Tongue (tissue), 2 donors: Measurements from ENCODE around the gene SLC4A9. TPM values are rescaled to one million over a fixed set of nuclear protein-coding genes. Genes with fewer than 3 reads are reported as not detected.
A peak's percentile ranks its signal among the peaks of the same experiment; 100 is the strongest.

Experiments used
- DNase-seq: peaks from one replicate; pipeline ENCODE4 v3.0.0-alpha.2; 2015
- total RNA-seq: library from RNA; depleted of rRNA; stranded (reverse); fragments of >200 nt; gene quantifications from one replicate; pipeline ENCODE4 v1.2.3, GENCODE V29; 2014

Gene SLC4A9
- total RNA-seq, 1 donor from 2014 or later = 1.6 TPM

GRCh38 chr5:140361901-140362300 lies 1.9 kb downstream of the SLC4A9 start:
- DNase-seq = no peak

GRCh38 chr5:140362311-140362710 lies 2.3 kb downstream of the SLC4A9 start:
- DNase-seq = no peak

DNA sequence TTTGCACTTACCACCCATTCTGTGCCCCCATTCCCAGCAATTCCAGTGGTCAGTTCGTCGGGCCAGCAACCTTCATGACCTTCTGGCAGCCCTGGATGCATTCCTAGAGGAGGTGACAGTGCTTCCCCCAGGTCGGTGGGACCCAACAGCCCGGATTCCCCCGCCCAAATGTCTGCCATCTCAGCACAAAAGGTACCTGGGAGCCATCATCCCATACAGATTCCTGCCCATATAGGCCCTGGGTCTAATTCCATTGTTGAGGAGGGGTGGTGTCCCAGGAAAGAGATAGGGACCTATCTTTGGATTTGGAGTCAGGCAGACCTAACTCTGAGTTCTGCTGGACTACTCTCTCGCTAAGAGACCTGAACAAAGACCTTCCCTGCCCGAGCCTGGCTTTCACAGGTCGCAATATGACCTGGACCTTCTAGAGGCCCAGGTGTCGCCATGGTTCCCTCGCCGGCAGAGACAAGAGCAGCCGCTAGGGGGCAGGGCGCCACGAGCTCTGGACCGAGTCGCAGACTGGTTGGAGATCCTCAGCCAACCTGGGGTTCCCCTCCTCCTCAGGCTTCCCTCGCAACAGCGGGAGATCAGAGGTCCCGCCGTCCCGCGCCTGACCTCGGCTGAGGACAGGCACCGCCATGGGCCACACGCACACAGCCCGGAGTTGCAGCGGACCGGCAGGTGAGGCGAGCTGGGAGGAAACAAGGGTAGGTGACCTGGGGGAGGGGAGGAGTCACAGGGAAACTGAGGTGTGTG lies 3.1 kb downstream of the SLC4A9 start:
- peak; percentile 78 for DNase-seq

GRCh38 chr5:140363631-140364471 lies 3.9 kb downstream of the SLC4A9 start:
- no peak for DNase-seq

- no peak for DNase-seq
These were observed 4.4 kb downstream of the SLC4A9 start for GRCh38 chr5:140364472-140364765.

DNA sequence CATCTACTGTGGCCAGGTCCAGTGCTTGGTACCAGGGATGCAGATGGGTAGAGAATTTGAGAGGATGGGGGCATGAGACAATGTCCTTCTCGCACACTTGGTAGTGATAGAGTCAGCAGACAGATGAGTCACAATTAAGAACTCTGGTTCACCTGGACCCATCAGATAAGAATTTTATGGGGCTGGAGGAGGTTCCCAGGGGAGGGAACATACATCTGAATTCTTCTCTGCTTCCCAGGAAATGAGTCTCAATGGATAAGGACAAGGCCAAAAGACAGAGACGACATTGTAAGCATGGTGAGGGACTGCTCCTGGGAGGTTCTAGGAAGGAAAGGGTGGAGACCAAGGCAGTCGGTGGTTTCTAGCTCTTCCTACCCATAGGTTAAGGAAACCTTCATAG lies 5.3 kb downstream of the SLC4A9 start:
- DNase-seq = no peak

DNA sequence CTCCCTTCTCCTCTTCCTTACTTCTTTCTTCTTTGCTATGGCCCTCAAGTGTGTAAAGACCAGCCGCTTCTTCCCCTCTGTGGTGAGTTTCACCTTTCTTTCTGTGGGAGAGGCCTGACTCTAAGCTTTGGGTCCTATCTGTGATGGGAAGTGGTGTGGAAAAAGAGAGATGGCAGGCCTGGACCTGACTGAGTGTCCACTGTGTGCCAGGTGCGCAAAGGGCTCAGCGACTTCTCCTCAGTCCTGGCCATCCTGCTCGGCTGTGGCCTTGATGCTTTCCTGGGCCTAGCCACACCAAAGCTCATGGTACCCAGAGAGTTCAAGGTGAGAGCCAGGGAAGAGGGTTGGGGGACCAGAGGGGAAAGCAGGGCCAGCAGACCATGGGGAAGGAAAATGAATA lies 5.9 kb downstream of the SLC4A9 start:
- no peak for DNase-seq

GRCh38 chr5:140366589-140367255 lies 6.7 kb downstream of the SLC4A9 start:
- no peak for DNase-seq

DNA sequence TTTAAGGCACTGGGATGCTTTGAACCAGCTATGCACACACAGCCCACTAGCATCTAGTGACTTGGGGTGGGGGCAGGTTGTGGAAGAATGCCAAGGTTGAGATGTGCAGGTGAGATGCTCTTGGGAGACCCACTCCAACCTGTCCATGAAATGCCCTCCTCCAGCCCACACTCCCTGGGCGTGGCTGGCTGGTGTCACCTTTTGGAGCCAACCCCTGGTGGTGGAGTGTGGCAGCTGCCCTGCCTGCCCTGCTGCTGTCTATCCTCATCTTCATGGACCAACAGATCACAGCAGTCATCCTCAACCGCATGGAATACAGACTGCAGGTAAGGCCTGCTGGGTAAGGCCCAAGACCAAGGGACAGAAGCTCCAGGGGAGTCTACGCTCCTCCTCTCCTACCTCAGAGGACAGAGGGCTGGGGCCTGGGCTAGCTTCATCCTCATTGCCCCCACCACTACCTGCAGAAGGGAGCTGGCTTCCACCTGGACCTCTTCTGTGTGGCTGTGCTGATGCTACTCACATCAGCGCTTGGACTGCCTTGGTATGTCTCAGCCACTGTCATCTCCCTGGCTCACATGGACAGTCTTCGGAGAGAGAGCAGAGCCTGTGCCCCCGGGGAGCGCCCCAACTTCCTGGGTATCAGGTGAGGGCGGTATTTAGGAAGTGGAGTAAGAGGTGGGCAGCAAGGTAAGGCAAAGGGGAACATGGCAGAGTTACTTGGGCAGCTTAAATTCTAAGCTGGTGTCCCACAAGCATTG lies 7.4 kb downstream of the SLC4A9 start:
- no peak for DNase-seq

GRCh38 chr5:140371356-140372151 lies 11.6 kb downstream of the SLC4A9 start:
- DNase-seq = no peak

DNA sequence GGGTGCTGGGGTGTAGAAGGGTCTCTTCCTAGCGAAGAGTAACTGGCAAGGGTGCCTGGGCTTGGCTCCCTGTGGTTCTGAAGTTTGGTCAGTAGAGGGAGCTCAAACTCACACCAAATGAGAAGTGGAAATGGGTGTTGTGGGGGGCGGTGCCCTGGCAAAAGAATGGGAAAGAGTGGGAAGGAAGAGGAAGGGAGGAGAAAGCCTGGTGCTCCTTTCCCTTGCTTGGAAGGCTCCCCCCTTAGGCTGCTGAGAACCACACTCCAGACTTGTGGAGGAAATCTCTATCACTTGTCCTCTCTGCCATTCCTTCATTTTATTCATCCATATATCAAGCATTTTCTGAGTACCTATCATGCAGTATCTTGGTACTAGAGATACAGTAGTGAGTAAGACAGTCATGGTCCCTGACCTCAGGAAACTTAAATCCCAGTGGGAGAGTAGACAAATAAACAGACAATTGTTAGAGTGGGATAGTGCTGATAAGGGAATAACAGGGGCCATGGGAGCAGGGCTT lies 13.0 kb downstream of the SLC4A9 start:
- DNase-seq = peak; percentile 85

- DNase-seq = no peak
These were observed 21.4 kb downstream of the SLC4A9 start for GRCh38 chr5:140381351-140381750.

GRCh38 chr5:140381972-140382371 lies 22.0 kb downstream of the SLC4A9 start:
- no peak for DNase-seq

GRCh38 chr5:140382866-140383265 lies 22.9 kb downstream of the SLC4A9 start:
- no peak for DNase-seq

GRCh38 chr5:140383300-140383699 lies 23.3 kb downstream of the SLC4A9 start:
- no peak for DNase-seq

DNA sequence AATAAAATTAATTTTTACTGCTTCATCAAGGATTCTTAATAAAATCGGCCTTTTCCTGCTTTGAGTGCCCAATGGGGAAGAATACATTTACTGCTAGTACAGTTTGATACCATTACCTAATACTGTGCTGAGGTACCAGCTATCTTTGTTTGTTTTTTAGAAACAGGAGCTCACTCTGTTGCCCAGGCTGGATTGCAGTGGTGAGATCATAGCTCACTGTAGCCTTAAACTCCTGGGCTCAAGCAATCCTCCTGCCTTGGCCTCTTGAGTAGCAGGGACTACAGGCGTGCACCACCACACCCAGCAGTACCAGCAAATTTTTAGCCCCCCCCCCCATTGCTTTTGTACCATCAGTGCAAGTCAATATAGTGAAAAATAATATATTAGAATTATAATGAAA lies 28.1 kb downstream of the SLC4A9 start:
- no peak for DNase-seq

DNA sequence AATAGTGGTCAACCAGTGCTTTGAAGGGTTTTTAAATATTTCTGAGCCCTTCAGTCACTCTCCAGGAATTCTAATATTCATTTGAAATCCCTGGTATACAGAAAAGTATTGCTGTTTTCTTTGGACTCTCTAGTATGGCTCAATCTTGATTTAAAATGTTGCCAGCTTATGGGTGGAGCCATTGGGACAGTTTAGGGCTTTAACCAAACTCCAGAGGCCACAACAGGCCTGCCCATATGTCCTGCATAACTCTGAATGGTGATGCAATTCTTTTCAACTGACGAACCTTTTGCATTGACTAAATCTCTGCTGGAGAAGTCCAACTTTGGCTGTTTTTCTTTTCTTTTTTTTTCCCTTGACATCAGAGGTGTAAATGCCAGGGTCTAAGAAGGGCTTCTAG lies 31.3 kb downstream of the SLC4A9 start:
- DNase-seq = no peak

DNA sequence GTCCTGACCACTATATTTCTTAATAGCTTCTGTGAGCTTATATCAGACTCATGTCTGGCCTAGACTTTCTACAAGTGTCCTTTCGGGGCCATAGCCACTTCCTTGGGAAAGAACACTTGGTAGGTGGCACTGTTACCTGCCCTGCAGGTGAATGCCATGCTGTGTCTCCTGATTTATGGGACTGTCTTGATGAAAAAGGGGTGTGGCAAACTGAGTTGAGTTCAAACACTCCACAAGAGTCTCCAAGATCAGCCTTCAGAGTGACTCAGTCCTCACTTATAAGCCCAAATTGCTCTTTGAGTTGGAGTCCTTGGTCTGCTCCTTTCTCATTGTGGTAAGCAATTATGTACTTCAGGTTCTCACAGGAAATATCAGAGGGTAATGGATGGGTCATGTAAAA lies 31.7 kb downstream of the SLC4A9 start:
- DNase-seq = no peak

- DNase-seq = no peak
These were observed 33.7 kb downstream of the SLC4A9 start for GRCh38 chr5:140393738-140394137.

- DNase-seq = peak; percentile 12
These were observed 38.4 kb downstream of the SLC4A9 start for GRCh38 chr5:140398379-140398811.

DNA sequence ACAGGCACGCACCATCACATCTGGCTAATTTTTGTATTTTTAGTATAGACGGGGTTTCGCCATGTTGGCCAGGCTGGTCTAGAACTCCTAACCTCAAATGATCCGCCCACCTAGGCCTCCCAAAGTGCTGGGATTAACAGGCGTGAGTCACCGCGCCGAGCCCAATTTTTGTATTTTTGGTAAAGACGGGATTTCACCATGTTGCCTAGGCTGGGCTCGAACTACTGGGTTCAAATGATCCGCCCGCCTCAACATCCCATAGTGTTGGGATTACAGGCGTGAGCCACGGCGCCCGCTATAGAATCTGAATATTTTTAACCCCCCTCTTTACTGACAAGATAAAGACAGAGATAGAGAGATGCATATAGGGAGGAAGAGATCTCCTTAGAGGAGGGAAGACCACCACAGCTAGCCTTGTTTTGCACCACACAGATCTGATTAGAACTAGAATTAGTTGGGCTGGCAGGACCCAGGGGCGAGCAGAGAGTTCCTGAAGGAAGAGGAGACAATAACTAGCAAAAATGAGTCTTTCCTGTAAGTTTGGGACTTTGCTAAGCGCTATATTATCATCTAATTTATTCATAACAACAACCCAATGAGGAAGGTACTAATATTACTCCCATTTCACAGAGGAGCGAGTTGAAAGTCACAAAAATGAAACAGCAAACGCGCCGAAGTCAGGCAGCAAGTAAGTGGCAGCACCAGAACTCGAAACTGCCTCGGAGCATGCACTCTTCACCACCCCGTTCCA lies 40.2 kb downstream of the SLC4A9 start:
- no peak for DNase-seq
